GM18499 (cell line): ENCODE data around the gene RTP1.
"Not testable (repeated sequence)": the region's sequence is repeated elsewhere in the genome, so short reads cannot be mapped to it uniquely, and the experiment has no call there.

Experiments used
- ATAC-seq: cut with Tn5 transposase; IDR thresholded peaks from one replicate; pipeline ENCODE4 v1.9.1; 2021; ENCODE audit warnings: moderate number of reproducible peaks; ENCODE audit not compliant: insufficient read depth, unreplicated experiment

Gene RTP1

DNA sequence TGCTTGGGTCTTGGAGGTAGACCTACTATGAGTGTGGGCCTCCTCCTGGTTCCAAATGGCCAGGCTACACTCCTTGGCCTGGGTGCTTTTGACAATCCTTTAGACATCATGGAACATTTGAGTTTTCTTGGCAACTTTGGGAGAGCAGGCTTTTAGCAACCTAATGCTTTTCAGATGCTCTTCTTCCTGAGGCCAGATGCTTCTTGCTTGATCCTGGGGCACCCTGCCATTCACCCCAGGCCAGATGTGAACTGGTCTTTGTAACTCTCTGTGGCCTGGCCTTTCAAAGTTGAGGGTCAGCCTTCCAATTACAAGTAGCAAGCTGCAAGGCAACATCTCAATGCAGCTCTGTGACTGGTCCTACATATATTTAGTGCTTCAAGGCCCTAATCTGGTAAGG, 40.5 kb downstream of the RTP1 start:
- no peak for ATAC-seq

DNA sequence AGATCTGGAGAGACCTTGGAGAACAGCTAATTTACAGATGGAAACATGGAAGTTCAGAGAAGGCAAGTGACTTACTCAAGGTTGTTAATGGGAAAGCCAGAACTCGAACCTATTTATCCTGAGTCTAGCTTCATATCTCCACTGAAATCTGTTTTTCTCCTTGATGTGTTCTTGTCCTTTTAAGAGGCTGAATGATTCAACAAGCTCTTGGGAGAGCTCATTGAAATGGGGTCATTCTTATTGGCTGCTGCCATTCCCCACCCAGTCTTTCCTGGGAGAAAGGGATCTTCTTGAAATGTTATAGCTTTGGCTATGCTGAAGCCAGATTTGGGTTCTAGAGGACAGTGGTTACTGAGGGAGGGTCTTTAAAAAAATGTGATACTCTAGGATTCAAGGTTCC, 41.0 kb downstream of the RTP1 start:
- ATAC-seq, result no peak

DNA sequence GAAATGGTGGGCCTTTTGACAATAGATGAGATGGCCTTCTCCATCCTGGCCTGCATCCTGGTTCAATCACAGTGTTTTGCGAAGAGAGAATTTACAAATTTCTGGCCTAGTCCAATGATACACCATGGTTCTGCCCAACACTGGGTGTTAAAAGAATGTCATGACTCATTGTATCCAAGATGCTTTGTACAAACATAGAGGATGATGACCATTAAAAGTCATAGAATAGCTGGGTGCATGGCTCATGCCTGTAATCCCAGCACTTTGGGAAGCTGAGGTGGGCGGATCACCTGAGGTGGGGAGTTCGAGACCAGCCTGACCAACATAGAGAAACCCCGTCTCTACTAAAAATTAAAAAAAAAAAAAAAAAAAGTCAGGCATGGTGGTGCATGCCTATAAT, 41.5 kb downstream of the RTP1 start:
- ATAC-seq, result not testable (repeated sequence)

DNA sequence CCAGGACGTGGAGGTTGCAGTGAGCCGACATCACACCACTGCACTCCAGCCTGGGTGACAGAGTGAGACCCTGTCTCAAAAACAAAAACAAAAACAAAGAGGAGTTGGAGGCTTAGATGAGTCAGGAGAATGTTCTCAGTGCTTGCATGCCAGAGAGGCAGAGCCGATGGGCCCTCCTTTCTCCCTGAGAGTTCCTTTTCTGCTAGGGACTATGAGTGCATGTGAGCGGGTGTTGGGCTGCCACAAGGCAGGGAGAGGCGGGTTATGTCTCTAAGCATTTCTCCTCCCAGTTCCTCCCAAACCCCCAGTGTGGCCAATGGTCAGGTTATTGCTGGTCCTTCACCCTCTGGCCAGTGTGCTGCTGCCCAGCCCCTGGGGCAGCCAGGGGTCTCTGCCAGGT, 45.1 kb downstream of the RTP1 start:
- ATAC-seq, result no peak

DNA sequence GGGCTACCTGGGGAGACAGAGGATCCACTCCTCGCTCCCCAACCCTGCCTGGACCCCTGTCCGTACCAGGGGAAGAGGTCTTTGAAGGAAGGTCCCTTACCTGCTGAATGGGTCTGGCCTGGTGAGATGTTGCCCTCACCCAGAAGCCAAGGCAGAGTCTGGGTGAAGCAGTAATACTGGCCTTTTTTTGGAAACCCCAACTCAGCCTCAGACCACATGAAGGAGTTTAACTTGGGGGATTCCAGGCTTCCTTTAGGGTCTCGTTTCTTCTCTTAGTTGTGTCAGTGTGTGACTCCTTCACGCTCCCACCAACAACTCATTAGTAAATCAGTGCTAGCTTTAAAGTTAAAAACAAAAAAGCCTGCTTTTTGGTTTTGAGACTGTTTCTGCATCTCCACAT, 45.6 kb downstream of the RTP1 start:
- no peak for ATAC-seq

DNA sequence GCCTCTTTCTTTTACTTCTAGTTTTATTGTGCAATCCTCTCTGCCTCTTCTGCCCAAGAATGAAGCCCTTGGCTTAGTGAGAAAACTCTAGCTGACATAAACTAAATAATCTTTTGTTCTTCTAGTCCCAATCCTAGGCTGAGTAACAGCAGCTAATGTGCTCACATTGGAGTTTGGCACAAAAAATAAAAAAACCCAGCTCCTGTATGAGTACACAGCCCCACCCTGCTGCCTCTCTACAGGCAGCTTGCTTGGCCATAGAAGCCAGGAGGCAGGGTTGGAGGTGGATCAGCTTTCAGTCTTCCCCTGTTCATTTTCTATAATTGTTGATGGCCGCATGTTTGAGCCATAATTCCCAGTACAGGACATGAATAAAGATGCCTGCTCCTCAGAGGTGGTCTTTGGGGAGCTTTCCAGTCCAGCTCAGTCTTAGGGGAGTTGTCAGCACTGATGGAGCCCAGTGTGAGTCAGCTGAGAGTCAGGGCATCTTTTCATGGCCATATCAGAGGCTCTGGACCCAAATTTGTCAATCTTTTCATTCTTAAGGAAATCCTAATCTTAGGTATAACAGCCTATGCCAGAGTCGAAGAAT, 46.7 kb downstream of the RTP1 start:
- no peak for ATAC-seq

DNA sequence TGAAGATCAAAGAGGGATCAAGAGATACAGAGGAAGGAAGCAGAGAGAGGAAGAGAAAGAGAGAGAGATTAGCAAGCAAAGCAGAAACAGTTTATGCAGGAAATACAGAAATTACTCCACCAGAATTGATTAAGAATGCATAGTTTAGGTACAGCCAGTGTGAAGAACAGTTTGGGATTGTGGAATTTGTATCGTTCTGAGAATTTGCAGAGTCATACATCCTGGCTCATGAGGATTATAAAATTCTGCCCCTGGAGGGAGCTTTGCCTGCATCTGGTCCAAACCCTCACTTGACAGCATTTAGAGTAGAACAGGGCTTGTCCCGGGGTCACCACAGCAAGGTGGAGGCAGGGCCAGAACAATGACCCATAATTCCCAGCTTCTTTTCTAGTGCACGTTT, 50.1 kb downstream of the RTP1 start:
- no peak for ATAC-seq
